Posterior cingulate gyrus (tissue), 11 donors: ENCODE measurements around the gene CAPN13.
A peak's percentile ranks its signal among the peaks of the same experiment; 100 is the strongest.

ENCODE experiments used
- DNase-seq, 10 donors: peaks; one replicate each; pipeline versions ENCODE4 v3.0.0 to v3.0.0-alpha.2; 2020 to 2021; ENCODE audit warnings: mixed read lengths in 3 of 10
- intact Hi-C: fragments of 100-400 bp; cut with DNase I; formaldehyde crosslinking; loops from one replicate; pipeline ENCODE4 v1.15.1; 2023

The CAPN13 gene, protein sequence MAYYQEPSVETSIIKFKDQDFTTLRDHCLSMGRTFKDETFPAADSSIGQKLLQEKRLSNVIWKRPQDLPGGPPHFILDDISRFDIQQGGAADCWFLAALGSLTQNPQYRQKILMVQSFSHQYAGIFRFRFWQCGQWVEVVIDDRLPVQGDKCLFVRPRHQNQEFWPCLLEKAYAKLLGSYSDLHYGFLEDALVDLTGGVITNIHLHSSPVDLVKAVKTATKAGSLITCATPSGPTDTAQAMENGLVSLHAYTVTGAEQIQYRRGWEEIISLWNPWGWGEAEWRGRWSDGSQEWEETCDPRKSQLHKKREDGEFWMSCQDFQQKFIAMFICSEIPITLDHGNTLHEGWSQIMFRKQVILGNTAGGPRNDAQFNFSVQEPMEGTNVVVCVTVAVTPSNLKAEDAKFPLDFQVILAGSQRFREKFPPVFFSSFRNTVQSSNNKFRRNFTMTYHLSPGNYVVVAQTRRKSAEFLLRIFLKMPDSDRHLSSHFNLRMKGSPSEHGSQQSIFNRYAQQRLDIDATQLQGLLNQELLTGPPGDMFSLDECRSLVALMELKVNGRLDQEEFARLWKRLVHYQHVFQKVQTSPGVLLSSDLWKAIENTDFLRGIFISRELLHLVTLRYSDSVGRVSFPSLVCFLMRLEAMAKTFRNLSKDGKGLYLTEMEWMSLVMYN

DNA sequence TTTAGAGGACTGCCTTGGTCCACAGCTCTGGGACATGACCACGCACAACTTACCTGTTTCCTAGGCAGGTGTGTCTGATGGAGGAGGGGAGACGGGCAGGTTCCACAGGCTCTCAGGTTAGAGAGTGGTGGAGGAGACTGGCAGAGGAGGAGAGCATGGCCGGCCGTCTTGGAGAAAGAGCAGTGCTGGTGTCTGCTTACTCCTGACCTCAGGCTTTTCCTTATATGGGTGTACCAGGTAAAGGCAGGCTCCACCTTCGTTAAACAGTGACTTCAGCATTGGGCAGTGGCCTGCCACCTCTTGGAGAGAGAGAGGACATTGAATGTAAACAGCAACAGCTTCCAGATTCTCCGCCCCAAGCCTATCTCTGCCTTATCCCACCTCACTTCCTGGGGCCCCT is at the start of gene CAPN13:
CAPN13 (minus strand) TSS at position 198 of the 400 bp plus-strand sequence. CDS start 20,121 bp downstream, outside the sequence.
- DNase-seq: no peak
- intact Hi-C loops: no loop called here

GRCh38 chr2:30847841-30848240 is 40.6 kb upstream of the CAPN13 start:
- DNase-seq: no peak
- intact Hi-C loops: no loop called here

- intact Hi-C loops: no loop called here
- DNase-seq: no peak
Measured at GRCh38 chr2:30847329-30847728, 40.1 kb upstream of the CAPN13 start.

DNA sequence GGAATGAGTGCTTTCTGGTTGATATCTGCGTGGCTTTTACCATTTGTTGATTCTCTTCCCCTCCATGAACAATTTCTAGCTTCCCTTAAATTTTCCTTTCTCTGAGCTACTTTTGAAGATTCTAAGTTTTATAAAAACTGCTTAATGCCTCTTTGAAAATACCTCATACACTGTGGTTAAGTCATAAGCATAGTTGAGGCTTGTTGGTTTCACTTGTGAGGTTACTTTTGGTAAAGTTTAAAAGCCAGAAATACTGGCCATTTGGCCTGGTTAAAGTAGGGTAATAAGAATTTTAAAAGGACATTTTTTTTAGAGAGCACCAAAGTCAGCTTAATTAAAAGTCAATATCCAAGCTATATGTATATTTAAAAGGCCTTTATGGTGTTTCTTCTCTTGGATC is 21.3 kb upstream of the CAPN13 start:
- DNase-seq: no peak
- intact Hi-C loops: no loop called here

GRCh38 chr2:30826916-30827315 is 19.7 kb upstream of the CAPN13 start:
- no peak for DNase-seq
- intact Hi-C loops: no loop called here

- intact Hi-C loops: no loop called here
- no peak for DNase-seq
Measured at GRCh38 chr2:30826481-30826880, 19.2 kb upstream of the CAPN13 start.

DNA sequence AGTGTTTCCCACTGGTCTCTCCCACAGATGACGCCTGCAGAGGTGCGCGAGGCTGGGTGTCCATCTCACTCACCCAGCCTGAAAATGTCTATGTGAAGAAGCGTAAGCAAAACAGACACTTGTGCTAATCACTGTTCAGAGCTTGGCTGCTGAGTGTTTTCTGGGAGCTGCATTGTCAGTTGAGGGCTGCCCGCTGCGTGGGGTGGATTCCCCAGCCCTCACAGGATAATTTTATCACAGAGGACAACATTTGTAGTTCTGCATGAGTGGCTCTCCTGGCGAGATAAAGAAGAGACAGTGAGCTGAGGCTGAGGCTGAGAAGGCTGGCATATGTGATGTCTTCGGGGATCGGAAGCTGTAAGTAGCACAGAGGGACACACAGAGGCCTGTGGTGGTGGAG is 16.2 kb upstream of the CAPN13 start:
- DNase-seq: peak in 7 of 10 donors; percentile 45 to 93 (median 50)
- intact Hi-C loops: no loop called here

- DNase-seq: no peak
Measured at GRCh38 chr2:30821960-30822359, 14.7 kb upstream of the CAPN13 start.

GRCh38 chr2:30820381-30821055 is 13.3 kb upstream of the CAPN13 start:
- intact Hi-C loops: no loop called here
- DNase-seq: peak in 1 of 10 donors; percentile 43

More at GRCh38 chr2:30821960-30822359, 14.7 kb upstream of the CAPN13 start:
- intact Hi-C loops: no loop called here

DNA sequence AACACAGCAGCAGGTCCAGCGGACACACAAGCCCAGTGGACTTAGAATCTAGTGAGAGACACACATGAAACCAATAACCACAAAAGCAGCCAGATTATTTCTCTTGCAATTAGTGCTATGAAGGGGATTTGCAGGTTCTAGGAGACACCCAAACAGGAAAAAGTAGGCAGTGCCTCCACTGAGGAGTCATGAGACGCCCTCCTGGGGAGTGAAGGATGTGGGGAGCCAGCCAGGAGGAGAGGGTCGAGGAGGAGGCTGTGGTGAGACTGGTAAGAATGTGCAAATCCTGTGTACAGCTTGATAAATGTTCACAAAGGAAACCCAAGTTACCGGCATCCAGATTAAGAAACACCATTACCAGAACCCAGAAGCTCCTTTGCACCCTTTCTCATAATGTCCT is 2.7 kb upstream of the CAPN13 start:
- intact Hi-C loops: no loop called here
- DNase-seq: no peak

GRCh38 chr2:30808695-30809094 is 1.4 kb upstream of the CAPN13 start:
- no peak for DNase-seq
- intact Hi-C loops: no loop called here

- intact Hi-C loops: no loop called here
- DNase-seq: no peak
Measured at GRCh38 chr2:30803281-30803680, 4.0 kb downstream of the CAPN13 start.

GRCh38 chr2:30802611-30803010 is 4.6 kb downstream of the CAPN13 start:
- DNase-seq: no peak
- intact Hi-C loops: no loop called here

GRCh38 chr2:30801821-30802455 is 5.3 kb downstream of the CAPN13 start:
- no peak for DNase-seq
- intact Hi-C loops: no loop called here

DNA sequence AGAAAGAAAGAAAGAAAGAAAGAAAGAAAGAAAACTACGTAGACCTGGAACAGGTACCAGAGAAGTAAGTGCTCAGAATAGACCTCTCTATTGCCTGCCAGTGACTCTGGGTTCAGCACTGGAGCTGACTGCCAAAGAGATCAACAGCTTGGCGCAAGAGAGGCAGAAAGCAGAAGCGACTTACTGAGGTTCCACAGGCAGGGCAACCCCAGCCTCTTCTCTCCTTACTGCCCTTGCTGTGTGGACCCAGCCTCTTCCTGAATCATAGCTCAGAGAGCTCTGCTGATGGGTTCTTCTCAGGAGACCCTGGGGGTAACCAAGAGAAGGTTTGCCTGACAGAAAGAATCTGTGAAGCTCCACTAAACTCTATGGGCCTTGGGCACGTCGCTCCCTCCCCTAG is 7.1 kb downstream of the CAPN13 start:
- DNase-seq: no peak
- intact Hi-C loops: no loop called here

- no peak for DNase-seq
- intact Hi-C loops: no loop called here
Measured at GRCh38 chr2:30799366-30799765, 7.9 kb downstream of the CAPN13 start.

DNA sequence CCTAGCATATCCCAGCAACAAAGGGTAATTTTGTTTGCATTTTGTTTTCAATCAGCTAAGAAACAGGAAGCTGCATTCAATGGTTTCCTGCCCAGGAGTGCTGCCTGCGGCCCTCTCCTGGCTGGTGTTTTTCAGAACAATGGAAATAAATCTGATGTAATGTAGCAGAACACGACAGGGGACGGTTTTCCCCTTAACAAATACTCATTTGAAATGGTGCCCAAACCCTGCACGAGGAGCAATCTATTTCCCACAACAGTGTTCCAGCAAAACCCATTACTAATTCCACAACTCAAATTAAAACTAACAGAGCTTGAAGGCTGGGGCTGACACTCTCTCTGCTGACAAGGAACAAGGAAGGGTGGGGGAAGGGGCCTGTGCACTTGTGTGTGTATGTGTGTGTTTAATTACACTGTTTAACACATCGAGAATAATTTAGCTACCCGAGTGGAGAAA is 8.7 kb downstream of the CAPN13 start:
- intact Hi-C loops: no loop called here
- DNase-seq: no peak

GRCh38 chr2:30797381-30798015 is 9.7 kb downstream of the CAPN13 start:
- intact Hi-C loops: no loop called here
- DNase-seq: no peak

DNA sequence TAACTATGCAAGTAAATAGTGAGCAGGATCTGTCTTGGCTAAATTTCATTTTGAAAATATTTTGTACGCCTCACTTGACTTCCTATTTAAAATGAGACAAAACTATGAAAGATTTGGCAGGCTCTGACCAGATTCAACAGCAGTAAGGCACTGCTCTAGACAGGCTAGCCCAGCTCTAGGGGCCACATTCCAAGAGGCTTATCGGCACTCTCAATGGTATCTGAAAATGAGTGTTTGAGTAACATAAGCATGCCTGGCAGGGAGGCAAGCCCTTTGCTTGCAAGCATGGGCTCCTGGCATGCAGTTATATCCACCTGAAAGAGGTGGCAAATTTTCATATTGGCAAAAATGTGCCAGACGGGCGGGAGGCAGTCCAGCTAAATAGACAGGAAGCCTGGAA is 10.5 kb downstream of the CAPN13 start:
- intact Hi-C loops: no loop called here
- DNase-seq: no peak

- intact Hi-C loops: no loop called here
- DNase-seq: no peak
Measured at GRCh38 chr2:30792521-30792920, 14.7 kb downstream of the CAPN13 start.
